K562 (cell line): Measurements from ENCODE around the gene SUMO3. TPM values are rescaled to one million over a fixed set of nuclear protein-coding genes. Genes with fewer than 3 reads are reported as not detected.
A peak's percentile ranks its signal among the peaks of the same experiment; 100 is the strongest.

ENCODE experiments used
- ARID1B ChIP-seq: fragments of 450-650 bp; IDR thresholded peaks from 2 replicates; pipeline ENCODE4 v1.6.1; 2016; ENCODE audit warnings: antibody characterized with exemption, mild to moderate bottlenecking, inconsistent platforms
- CTBP1 ChIP-seq: fragments of 450-650 bp; IDR thresholded peaks from 2 replicates; pipeline ENCODE4 v1.6.1; 2016; ENCODE audit warnings: borderline replicate concordance
- GABPB1 ChIP-seq: sonication (generic); formaldehyde crosslinking; IDR thresholded peaks from 2 replicates; pipeline ENCODE4 v1.8.0; 2022; ENCODE audit warnings: mild to moderate bottlenecking, missing genetic modification reagents
- KDM5B ChIP-seq: fragments of 200-600 bp; sonication (generic); IDR thresholded peaks from 2 replicates; pipeline ENCODE4 v1.6.1; 2012; ENCODE audit warnings: low read depth, mild to moderate bottlenecking, moderate library complexity, low read length, control low read depth, inconsistent platforms; ENCODE audit not compliant: insufficient replicate concordance
- KLF16 ChIP-seq: IDR thresholded peaks from 2 replicates; pipeline ENCODE4 v1.6.1; 2016; ENCODE audit warnings: antibody characterized with exemption
- MBD2 ChIP-seq: sonication (generic); IDR thresholded peaks from 2 replicates; pipeline ENCODE4 v1.6.1; 2016; ENCODE audit warnings: low read depth, borderline replicate concordance
- MYC ChIP-seq, 2 experiments: fragments of 250-450 bp in 1 of 2; sonication (Bioruptor Pico) in 1 of 2; IDR thresholded peaks; 2 replicates each; pipeline versions ENCODE4 v1.5.1 to v1.6.1; 2012 to 2021; ENCODE audit warnings: low read depth in 2 of 2, borderline replicate concordance in 1 of 2, improper control_type of control experiment in 1 of 2, low read length in 1 of 2, mild to moderate bottlenecking in 1 of 2, moderate library complexity in 1 of 2
- NBN ChIP-seq: fragments of 450-650 bp; IDR thresholded peaks from 2 replicates; pipeline ENCODE4 v1.6.1; 2016; ENCODE audit warnings: low read depth, mild to moderate bottlenecking
- PTBP1 ChIP-seq: fragments of 200-400 bp; formaldehyde crosslinking; IDR thresholded peaks from 2 replicates; pipeline ENCODE4 v1.6.1; 2017; ENCODE audit warnings: low read depth, low read length
- RBFOX2 ChIP-seq: fragments of 200-400 bp; formaldehyde crosslinking; IDR thresholded peaks from 2 replicates; pipeline ENCODE4 v1.6.1; 2017; ENCODE audit warnings: low read depth, mild to moderate bottlenecking, low read length, moderate library complexity
- SMAD1 ChIP-seq: fragments of 150-350 bp; IDR thresholded peaks from 2 replicates; pipeline ENCODE4 v1.6.1; 2014; ENCODE audit warnings: low read length, low read depth; ENCODE audit not compliant: partially characterized antibody
- SMAD4 ChIP-seq: fragments of 250-450 bp; sonication (Bioruptor Pico); conservative IDR thresholded peaks from 2 replicates; pipeline ENCODE4 v1.8.0; 2021; ENCODE audit warnings: inconsistent platforms, mild to moderate bottlenecking, moderate library complexity
- TAF7 ChIP-seq: fragments of 450-650 bp; IDR thresholded peaks from 2 replicates; pipeline ENCODE4 v1.6.1; 2016; ENCODE audit warnings: missing genetic modification characterization, missing compliant biosample characterization
- U2AF1 ChIP-seq: fragments of 200-400 bp; formaldehyde crosslinking; optimal IDR thresholded peaks from 2 replicates; pipeline ENCODE3; 2017; ENCODE audit warnings: mild to moderate bottlenecking, low read depth, low read length, moderate library complexity
- U2AF2 ChIP-seq: fragments of 200-400 bp; formaldehyde crosslinking; optimal IDR thresholded peaks from 2 replicates; pipeline ENCODE3; 2017; ENCODE audit warnings: low read depth, mild to moderate bottlenecking, low read length
- ZNF584 ChIP-seq: fragments of 200-800 bp; sonication (Bioruptor generic); IDR thresholded peaks from 2 replicates; pipeline ENCODE4 v1.6.1; 2016; ENCODE audit warnings: low read depth, mild to moderate bottlenecking, missing genetic modification characterization, missing compliant biosample characterization
- polyA plus RNA-seq, 8 experiments: library from polyadenylated mRNA; depleted of rRNA in 4 of 8; stranded (reverse) in 5 of 8; unstranded in 3 of 8; fragments of >200 nt; fragmentation: Nextera tagmentation in 2 of 8; fragmentation: Illumina TruSeq in 1 of 8; extraction: Ambion mirVana in 2 of 8; extraction: Trizol in 1 of 8; gene quantifications; 2 replicates each; pipeline versions ENCODE4 v1.2.1 to v1.2.3, GENCODE V29; 2011 to 2014; ENCODE audit warnings: inconsistent platforms in 1 of 8, missing spikeins in 1 of 8
- total RNA-seq, 7 experiments: library from RNA; depleted of rRNA in 6 of 7; stranded (reverse); fragments of >200 nt in 6 of 7; fragmentation: Illumina TruSeq in 2 of 7; extraction: Trizol in 2 of 7; gene quantifications; 2 replicates each; pipeline versions ENCODE4 v1.2.1 to v1.2.3, GENCODE V29; 2011 to 2021; ENCODE audit warnings: low replicate concordance in 1 of 7
- TF ChIP-seq, protein P1 (sequence below), 2 experiments: fragments of 450-650 bp in 1 of 2; sonication (generic) in 1 of 2; formaldehyde crosslinking; conservative IDR thresholded peaks; 2 replicates each; pipeline versions ENCODE4 v1.4.0 to v1.8.1; 2020 to 2022; ENCODE audit warnings: mild to moderate bottlenecking in 1 of 2, missing genetic modification reagents in 1 of 2
- TF ChIP-seq, protein P2 (sequence below): sonication (generic); formaldehyde crosslinking; IDR thresholded peaks from 2 replicates; pipeline ENCODE4 v1.9.0; 2022; ENCODE audit warnings: mild to moderate bottlenecking, missing genetic modification reagents
- TF ChIP-seq, protein P3 (sequence below): fragments of 450-650 bp; IDR thresholded peaks from 2 replicates; pipeline ENCODE4 v1.6.1; 2016; ENCODE audit warnings: antibody characterized with exemption
- TF ChIP-seq, protein P4 (sequence below): sonication (generic); formaldehyde crosslinking; IDR thresholded peaks from 2 replicates; pipeline ENCODE4 v1.8.0; 2022; ENCODE audit warnings: missing genetic modification reagents, mild to moderate bottlenecking, moderate library complexity, borderline replicate concordance
- TF ChIP-seq, protein P5 (sequence below): fragments of 250-450 bp; sonication (Bioruptor Pico); IDR thresholded peaks from 2 replicates; pipeline ENCODE4 v1.5.0; 2021

SUMO3 gene
- total and polyA plus RNA-seq, 9 of the 15 experiments (the other 6 are each of a cell fraction or from before 2014, with no cell fraction given), result 13.9 to 143 (median 113) TPM

DNA sequence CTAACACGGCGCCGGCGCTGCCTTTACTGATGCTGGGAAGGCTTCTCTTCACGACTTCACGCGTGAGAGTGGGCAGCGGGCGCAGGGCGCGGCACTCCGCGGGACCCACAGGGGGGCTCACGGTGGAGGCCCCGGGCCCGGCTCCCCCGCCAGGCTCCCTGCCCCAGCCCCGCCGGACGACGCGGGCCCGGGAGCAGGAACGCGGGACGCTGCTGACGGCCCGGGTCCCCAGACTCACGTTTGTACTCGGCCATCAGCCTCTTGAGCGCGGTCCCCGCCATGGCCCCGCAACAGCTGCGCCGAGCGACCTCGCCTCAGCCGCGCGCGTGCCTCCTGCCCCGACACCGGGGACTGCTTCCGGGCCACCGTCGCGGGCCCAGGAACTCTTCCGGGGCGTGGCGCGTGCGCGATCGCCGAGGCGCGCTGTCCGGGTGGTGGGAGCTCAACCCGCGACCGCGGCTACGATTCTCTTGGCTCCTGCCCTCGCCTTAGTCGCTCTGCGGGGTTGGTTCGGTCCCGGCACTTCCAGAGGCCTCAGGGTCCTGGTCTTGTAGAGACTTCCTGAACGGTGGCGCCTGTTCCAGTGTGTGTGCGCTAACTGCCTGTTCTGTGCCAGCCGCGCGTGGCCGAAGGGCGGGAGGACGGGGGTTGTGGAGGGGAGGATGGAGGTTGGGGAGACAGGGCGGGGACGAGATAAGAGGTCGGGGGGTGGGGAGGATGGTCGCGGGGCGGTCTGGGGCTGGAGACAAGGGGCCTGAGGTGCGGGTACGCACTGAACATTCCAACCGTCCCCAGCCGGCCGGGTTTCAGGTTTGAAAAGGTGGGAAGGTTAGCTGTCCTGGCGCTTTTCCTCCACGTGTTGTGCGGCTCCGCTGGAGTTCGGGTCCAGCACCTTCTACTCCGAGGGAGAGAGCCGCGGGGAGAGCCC lies 16.1 kb downstream of the SUMO3 start, which contains the start of gene UBE2G2 (continued):
- TF ChIP-seq, protein P1, sequence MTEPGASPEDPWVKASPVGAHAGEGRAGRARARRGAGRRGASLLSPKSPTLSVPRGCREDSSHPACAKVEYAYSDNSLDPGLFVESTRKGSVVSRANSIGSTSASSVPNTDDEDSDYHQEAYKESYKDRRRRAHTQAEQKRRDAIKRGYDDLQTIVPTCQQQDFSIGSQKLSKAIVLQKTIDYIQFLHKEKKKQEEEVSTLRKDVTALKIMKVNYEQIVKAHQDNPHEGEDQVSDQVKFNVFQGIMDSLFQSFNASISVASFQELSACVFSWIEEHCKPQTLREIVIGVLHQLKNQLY (CRISPR knock-in tag; conservative IDR thresholded peaks at IDR 0.05), result peak in 1 of 2 experiments; percentile 78; a peak in 1 of 4 replicates
- TF ChIP-seq, protein P2, sequence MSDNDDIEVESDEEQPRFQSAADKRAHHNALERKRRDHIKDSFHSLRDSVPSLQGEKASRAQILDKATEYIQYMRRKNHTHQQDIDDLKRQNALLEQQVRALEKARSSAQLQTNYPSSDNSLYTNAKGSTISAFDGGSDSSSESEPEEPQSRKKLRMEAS, result peak; percentile 96
- TF ChIP-seq NBN, result no peak
- peak; percentile 93 for TF ChIP-seq KDM5B
- peak; percentile 98 for TF ChIP-seq MYC (IDR thresholded peaks at IDR 0.05; ENCODE audit: low read depth, low read length)
- no peak; the same call in 1 of the 2 replicates for TF ChIP-seq MYC (CRISPR knock-in tag; IDR thresholded peaks at IDR 0.05; ENCODE audit: borderline replicate concordance, low read depth)
- peak; percentile 35; the same call in 1 of the 2 replicates for TF ChIP-seq TAF7
- TF ChIP-seq SMAD4 (CRISPR knock-in tag), result peak; percentile 55
- TF ChIP-seq, protein P3, sequence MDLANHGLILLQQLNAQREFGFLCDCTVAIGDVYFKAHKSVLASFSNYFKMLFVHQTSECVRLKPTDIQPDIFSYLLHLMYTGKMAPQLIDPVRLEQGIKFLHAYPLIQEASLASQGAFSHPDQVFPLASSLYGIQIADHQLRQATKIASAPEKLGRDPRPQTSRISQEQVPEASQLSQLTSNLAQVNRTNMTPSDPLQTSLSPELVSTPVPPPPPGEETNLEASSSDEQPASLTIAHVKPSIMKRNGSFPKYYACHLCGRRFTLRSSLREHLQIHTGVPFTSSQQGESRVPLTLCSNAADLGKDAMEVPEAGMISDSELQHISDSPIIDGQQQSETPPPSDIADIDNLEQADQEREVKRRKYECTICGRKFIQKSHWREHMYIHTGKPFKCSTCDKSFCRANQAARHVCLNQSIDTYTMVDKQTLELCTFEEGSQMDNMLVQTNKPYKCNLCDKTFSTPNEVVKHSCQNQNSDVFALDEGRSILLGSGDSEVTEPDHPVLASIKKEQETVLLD, result peak; percentile 48; the same call in 1 of the 2 replicates
- 0 out of 2 replicates have a peak, but pooled peaks have one; percentile 7 for TF ChIP-seq ARID1B
- TF ChIP-seq SMAD1, result peak; percentile 46
- TF ChIP-seq, protein P4, sequence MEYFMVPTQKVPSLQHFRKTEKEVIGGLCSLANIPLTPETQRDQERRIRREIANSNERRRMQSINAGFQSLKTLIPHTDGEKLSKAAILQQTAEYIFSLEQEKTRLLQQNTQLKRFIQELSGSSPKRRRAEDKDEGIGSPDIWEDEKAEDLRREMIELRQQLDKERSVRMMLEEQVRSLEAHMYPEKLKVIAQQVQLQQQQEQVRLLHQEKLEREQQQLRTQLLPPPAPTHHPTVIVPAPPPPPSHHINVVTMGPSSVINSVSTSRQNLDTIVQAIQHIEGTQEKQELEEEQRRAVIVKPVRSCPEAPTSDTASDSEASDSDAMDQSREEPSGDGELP, result peak; percentile 95
- TF ChIP-seq U2AF1, result peak; percentile 80
- peak; percentile 99 for TF ChIP-seq GABPB1 (CRISPR knock-in tag)
- TF ChIP-seq, protein P5, sequence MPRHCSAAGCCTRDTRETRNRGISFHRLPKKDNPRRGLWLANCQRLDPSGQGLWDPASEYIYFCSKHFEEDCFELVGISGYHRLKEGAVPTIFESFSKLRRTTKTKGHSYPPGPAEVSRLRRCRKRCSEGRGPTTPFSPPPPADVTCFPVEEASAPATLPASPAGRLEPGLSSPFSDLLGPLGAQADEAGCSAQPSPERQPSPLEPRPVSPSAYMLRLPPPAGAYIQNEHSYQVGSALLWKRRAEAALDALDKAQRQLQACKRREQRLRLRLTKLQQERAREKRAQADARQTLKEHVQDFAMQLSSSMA (CRISPR knock-in tag), result 0 out of 2 replicates have a peak, but pooled peaks have one; percentile 55
- TF ChIP-seq CTBP1, result peak; percentile 61; the same call in 1 of the 2 replicates
- TF ChIP-seq MBD2, result peak; percentile 38; the same call in 1 of the 2 replicates
- TF ChIP-seq KLF16, result no peak
- TF ChIP-seq U2AF2, result no peak
- peak; percentile 99 for TF ChIP-seq RBFOX2
- 0 out of 2 replicates have a peak, but pooled peaks have one; percentile 2 for TF ChIP-seq ZNF584 (CRISPR knock-in tag)
- no peak for TF ChIP-seq PTBP1
